WERI-Rb-1 (cell line): ENCODE data around the gene CEP152.

Source experiments
- DNase-seq: peaks from one replicate; pipeline ENCODE4 v3.0.0-alpha.2; 2020
- H3K27ac ChIP-seq: fragments of 250-450 bp; sonication (Bioruptor Pico); 2 replicates; pipeline ENCODE4 v1.5.1; 2020; ENCODE audit warnings: mild to moderate bottlenecking, moderate library complexity
- H3K27me3 ChIP-seq: fragments of 250-450 bp; sonication (Bioruptor Pico); 2 replicates; pipeline ENCODE4 v1.5.1; 2021; ENCODE audit warnings: mild to moderate bottlenecking, low read depth, moderate library complexity; ENCODE audit not compliant: insufficient read depth, severe bottlenecking
- H3K36me3 ChIP-seq: fragments of 250-450 bp; sonication (Bioruptor Pico); 2 replicates; pipeline ENCODE4 v1.5.1; 2020; ENCODE audit warnings: mild to moderate bottlenecking, moderate library complexity
- H3K4me3 ChIP-seq: 2 replicates; pipeline ENCODE4 v1.5.1; 2011; ENCODE audit warnings: low read depth, mild to moderate bottlenecking, control low read depth, low read length
- H3K9me3 ChIP-seq: fragments of 250-450 bp; sonication (Bioruptor Pico); 2 replicates; pipeline ENCODE4 v1.5.1; 2021; ENCODE audit warnings: mild to moderate bottlenecking, moderate library complexity; ENCODE audit not compliant: severe bottlenecking
- TF ChIP-seq, protein P1 (sequence below): IDR thresholded peaks from 2 replicates; pipeline ENCODE4 v1.5.1; 2011; ENCODE audit warnings: low read depth, mild to moderate bottlenecking, control low read depth, inconsistent platforms, low read length

The CEP152 gene

DNA sequence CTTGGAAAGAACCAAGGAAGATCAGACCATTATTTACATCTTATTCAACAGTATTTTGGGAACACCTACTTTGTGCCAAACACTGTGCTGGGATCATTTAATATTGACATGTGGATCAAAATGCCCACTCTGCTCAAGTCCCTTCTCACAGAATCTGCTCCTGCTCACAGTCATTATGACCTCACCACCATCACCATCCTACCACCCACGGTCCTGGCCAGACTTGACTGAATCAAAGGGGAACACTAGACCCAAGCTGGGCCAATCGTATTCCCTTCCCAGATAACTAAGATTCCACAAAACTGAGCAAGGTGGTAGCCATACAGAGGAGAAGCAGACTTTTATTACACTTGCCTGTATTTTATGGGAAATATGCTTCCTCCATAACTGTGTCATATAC, 3.4 kb upstream of the CEP152 start:
- H3K4me3 ChIP-seq: no peak overlapping the region
- no peak for DNase-seq
- H3K9me3 ChIP-seq: no peaks in the 10 kb centered on the region
- TF ChIP-seq, protein P1, sequence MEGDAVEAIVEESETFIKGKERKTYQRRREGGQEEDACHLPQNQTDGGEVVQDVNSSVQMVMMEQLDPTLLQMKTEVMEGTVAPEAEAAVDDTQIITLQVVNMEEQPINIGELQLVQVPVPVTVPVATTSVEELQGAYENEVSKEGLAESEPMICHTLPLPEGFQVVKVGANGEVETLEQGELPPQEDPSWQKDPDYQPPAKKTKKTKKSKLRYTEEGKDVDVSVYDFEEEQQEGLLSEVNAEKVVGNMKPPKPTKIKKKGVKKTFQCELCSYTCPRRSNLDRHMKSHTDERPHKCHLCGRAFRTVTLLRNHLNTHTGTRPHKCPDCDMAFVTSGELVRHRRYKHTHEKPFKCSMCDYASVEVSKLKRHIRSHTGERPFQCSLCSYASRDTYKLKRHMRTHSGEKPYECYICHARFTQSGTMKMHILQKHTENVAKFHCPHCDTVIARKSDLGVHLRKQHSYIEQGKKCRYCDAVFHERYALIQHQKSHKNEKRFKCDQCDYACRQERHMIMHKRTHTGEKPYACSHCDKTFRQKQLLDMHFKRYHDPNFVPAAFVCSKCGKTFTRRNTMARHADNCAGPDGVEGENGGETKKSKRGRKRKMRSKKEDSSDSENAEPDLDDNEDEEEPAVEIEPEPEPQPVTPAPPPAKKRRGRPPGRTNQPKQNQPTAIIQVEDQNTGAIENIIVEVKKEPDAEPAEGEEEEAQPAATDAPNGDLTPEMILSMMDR: no peak
- no peaks in the 10 kb centered on the region for H3K27me3 ChIP-seq
- H3K27ac ChIP-seq: no peak overlapping the region
- H3K36me3 ChIP-seq: no peaks in the 10 kb centered on the region

DNA sequence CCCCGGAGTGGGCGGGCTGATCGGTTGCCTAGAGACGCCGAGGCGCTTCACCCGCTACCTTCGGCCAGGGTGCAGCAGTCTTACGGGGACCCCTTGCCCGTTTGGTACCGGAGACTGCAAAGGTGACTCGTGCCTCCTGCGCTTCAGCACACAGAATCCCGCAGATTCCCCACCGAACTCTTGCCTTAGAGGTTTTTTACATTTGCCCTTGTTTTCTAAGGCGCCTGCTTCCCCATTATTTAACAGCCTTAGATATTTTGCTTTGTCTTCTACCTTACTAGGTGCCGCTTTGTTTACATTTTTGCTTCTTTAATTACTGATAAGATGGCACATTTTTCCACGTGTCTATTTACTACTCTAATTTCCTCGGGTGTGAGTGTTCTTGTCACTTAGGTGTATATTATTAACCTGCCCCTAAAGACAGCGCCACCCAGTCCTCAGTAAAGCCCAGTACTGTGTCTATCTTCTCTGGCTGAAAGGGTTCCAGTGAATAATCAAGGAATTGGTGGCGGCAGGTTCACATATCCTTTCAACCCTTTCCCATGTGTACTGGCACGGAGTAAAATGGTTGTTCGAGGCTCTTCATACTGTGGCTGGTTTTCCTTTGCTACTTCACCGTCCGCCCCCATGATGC, 573 bp upstream of the CEP152 start:
- no peaks in the 10 kb centered on the region for H3K36me3 ChIP-seq
- H3K4me3 ChIP-seq: peak overlapping the region; percentile 92

DNA sequence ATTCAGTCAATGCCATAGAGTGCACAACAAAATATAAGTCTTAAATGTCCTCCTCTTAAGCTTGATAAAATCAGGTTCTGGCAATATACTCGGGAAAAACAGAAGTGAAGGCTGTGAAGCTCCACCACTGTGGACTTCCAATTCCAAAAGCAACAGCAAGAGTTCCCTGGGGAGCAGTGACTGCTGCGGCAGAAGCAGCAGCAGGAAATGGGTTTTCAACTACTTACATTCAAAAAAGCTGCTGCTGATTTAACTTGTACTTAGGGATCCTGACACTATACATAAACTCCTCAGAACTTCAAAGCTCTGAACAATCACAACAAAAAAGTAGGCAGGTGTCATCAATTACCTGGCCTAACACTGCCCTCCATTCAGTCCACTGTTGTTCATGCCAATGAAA, 4.7 kb downstream of the CEP152 start:
- no peak for DNase-seq
- TF ChIP-seq, protein P1: no peak
- H3K36me3 ChIP-seq: no peaks in the 10 kb centered on the region
- no peaks in the 10 kb centered on the region for H3K9me3 ChIP-seq
- H3K27ac ChIP-seq: no peak overlapping the region
- no peak overlapping the region for H3K4me3 ChIP-seq
- no peaks in the 10 kb centered on the region for H3K27me3 ChIP-seq

More for the DNA sequence above, 573 bp upstream of the CEP152 start:
- TF ChIP-seq, protein P1: no peak
- DNase-seq: peak; percentile 18
- H3K27ac ChIP-seq: peak overlapping the region; percentile 32
- no peaks in the 10 kb centered on the region for H3K9me3 ChIP-seq
- H3K27me3 ChIP-seq: no peaks in the 10 kb centered on the region

DNA sequence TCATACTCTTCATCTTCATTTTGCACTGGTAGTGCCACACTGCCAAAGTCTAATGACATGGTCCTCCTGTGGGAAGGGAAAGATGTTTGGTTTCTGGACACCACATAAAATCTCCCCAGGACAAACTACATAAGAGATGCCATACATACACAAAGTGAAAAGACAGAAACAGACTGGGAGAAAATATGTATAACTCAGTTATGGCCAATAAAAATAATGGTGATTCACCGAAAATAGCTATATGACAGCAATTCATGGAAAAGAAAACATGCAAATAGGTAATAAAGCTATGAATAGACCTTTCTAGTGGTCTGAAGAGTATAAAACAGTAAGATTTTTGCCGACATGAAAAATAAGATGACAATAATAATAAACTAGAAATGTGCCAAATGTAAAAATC, 5.3 kb downstream of the CEP152 start:
- no peaks in the 10 kb centered on the region for H3K27me3 ChIP-seq
- H3K9me3 ChIP-seq: no peaks in the 10 kb centered on the region
- H3K27ac ChIP-seq: no peak overlapping the region
- TF ChIP-seq, protein P1: no peak
- no peak overlapping the region for H3K4me3 ChIP-seq
- DNase-seq: no peak
- no peaks in the 10 kb centered on the region for H3K36me3 ChIP-seq

DNA sequence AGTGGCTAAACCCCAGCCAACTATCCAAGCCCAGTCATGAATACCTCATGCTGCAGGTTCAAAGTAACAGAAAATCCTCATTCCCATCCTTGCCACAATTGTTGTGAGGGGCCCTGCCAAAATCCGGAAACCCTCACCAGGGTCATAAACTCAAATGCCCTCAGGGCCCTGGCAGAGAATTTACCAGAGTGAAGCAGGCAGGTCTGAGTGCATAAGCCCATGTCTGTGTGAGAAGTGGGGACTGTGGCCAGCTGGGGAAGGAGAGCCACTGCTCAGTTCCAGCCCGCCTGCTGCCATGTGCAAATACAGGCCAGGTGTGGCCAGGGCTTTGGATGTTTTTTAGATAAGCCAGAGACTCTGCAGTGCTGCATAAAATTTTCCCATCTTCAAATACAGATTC, 7.0 kb downstream of the CEP152 start:
- H3K27ac ChIP-seq: no peak overlapping the region
- TF ChIP-seq, protein P1: no peak
- H3K9me3 ChIP-seq: no peaks in the 10 kb centered on the region
- H3K4me3 ChIP-seq: no peak overlapping the region
- no peaks in the 10 kb centered on the region for H3K36me3 ChIP-seq
- no peaks in the 10 kb centered on the region for H3K27me3 ChIP-seq
- DNase-seq: no peak

DNA sequence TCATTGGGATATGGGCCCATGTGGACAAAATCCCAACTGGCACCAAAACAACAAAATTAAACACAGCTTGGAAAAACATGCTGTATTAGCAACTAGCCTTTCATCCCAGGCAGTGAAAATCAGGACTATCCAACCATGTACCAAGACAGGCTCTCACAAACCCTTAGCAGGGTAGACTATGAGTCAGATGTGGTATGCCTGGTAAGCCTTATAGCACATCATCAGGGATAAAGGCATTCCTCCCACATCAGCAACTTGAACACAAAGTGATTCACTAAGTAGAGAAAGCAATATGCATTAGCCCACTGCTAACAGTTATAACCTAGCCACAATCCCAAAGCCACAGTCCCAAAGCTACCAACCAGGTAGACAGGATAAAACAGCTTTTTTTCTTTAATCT, 8.0 kb downstream of the CEP152 start:
- Histone ChIP-seq H3K27ac (no peak overlapping the region), H3K4me3 (no peak overlapping the region), H3K9me3 (no peaks in the 10 kb centered on the region), H3K36me3 (no peaks in the 10 kb centered on the region), H3K27me3 (no peaks in the 10 kb centered on the region)
- peak; percentile 16 for DNase-seq
- TF ChIP-seq, protein P1: no peak
